Hepatocyte (in vitro differentiated cells): ENCODE data around the gene MPHOSPH9.

Source experiments
- EZH2 ChIP-seq: fragments of 200-600 bp; sonication (generic); IDR thresholded peaks from 2 replicates; pipeline ENCODE4 v1.6.1; 2016; ENCODE audit warnings: antibody characterized with exemption, mild to moderate bottlenecking, borderline replicate concordance
- TF ChIP-seq, protein P1 (sequence below): fragments of 200-600 bp; sonication (generic); IDR thresholded peaks from 2 replicates; pipeline ENCODE4 v1.5.1; 2016; ENCODE audit warnings: antibody characterized with exemption, mild to moderate bottlenecking; ENCODE audit not compliant: poor library complexity

DNA sequence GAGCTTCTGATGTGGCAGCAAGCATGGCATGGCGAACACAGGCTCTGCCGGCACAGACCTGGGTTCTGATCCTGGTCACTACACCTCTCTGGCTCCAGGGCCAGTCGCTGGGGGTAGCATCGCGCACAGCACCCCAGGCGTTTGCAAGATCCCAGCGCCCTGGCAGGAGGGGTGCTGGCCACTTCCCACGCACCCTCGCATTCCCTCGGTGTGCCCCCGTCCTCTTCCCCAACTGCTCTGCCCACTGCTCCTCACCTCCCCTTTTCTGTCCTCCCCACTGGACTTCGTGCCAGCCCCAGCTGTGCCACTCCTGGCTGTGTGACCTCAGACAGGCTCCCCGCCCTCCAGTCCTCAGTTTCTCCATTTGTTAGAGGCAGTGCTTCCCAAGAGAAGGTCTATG is 35.9 kb upstream of the MPHOSPH9 start:
- TF ChIP-seq, protein P1, sequence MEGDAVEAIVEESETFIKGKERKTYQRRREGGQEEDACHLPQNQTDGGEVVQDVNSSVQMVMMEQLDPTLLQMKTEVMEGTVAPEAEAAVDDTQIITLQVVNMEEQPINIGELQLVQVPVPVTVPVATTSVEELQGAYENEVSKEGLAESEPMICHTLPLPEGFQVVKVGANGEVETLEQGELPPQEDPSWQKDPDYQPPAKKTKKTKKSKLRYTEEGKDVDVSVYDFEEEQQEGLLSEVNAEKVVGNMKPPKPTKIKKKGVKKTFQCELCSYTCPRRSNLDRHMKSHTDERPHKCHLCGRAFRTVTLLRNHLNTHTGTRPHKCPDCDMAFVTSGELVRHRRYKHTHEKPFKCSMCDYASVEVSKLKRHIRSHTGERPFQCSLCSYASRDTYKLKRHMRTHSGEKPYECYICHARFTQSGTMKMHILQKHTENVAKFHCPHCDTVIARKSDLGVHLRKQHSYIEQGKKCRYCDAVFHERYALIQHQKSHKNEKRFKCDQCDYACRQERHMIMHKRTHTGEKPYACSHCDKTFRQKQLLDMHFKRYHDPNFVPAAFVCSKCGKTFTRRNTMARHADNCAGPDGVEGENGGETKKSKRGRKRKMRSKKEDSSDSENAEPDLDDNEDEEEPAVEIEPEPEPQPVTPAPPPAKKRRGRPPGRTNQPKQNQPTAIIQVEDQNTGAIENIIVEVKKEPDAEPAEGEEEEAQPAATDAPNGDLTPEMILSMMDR: no peak
- TF ChIP-seq EZH2: no peak
